GM19463 (cell line): ENCODE measurements around the gene PSMD8.
"Not testable (repeated sequence)": the region's sequence is repeated elsewhere in the genome, so short reads cannot be mapped to it uniquely, and the experiment has no call there.

Experiments
- ATAC-seq: cut with Tn5 transposase; IDR thresholded peaks from one replicate; pipeline ENCODE4 v1.9.1; 2021; ENCODE audit warnings: mild to moderate bottlenecking, moderate library complexity; ENCODE audit not compliant: unreplicated experiment

PSMD8 gene

DNA sequence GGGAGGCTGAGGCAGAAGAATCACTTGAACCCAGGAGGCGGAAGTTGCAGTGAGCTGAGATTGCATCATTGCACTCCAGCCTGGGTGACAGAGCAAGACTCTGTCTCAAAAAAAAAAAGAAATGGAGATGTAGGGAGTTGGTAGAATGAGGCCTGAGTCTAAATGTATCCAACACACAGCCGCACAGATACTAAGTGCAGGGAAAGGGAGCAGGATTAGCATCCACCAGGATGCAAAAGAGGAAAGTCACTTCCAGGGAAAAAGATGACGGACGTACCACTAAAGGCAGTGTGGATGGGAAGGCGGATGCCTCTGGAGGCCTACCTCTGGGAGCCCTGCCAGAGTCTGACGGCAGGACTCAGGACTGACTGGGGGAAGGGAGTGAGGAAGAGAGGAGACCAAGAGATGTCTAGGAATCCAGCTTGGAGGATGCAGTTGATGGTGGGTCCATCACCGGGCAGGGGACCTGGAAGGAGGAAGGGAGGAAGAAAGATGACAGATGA lies 35.3 kb downstream of the PSMD8 start:
- ATAC-seq, result no peak

DNA sequence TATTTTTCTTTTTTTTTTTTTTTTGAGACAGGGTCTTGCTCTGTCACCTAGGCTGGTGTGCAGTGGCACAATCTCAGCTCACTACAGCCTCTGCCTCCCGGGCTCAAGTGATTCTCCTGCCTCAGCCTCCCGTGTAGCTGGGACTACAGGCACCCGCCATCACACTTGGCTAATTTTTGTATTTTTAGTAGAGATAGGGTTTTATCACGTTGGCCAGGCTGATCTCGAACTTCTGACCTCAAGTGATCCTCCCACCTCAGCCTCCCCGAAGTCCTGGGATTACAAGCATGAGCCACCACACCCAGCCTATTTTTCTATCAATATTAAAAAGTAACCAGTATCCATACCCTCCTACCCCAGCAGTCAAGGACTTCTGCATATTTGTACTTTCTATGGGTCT lies 36.0 kb downstream of the PSMD8 start:
- ATAC-seq, result not testable (repeated sequence)

DNA sequence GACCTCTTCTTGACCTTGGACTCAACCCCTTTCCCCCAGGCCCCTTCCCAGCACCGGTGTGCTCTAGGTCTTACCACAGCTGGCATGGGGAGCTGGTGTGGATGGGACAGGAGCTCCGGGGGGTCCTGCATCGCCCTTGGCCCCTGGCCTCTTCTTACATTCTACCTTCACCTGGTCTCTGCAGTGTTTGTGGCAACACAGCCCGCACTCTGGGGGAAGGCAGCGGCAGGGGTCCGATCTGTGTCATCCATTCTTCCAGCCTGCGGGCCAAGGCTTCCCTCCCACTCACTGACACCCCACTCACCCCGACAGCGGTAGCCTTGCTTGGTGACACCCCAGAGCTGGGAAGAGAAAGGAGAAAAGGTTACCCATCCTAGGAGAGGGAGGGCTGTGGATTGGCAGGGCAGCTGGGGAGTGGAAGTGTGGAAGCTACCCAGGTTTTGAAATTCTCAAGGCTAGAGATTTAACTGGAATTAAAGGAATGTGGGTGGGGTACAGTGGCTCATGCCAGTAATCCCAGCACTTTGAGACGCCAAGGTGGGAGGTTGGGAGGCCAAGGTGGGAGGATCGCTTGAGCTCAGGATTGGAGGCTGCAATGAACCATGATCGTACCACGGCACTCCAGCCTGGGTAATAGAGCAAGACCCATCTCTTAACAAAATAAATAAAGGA lies 36.8 kb downstream of the PSMD8 start:
- no peak for ATAC-seq

DNA sequence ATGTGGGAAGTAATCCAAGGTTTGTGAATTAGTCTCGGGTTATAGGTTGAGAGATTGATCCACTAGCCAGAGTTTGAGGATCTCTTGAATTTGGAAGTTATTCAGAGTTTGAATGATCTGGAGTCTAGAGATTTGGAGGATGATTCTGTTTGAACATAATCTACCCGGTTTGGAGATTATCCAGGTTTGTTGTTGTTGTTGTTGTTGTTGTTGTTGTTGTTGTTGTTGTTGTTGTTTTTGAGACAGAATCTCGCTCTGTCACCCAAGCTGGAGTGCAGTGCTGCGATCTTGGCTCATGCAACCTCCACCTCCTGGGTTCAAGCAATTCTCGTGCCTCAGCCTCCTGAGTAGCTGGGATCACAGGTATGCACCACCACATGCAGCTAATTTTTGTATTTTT lies 37.5 kb downstream of the PSMD8 start:
- not testable (repeated sequence) for ATAC-seq

DNA sequence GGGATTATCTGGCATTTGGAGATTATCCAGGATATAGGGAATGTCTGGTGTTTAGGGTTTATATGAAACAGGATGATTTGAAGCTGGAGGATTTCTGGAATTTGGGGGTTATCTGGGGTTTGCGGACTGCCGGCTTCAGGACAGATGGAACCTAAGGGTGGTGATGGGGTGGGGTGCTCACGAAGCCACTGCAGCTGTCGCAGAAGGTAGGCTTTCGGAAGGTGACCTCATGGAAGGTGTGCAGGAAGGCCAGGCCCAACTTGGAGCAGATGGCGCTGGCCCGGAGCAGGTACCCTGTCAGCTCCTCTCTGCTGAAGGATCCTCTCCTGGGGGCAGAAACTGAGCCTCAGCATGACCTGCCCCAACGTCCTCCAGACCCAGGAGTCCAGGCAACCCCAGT lies 38.1 kb downstream of the PSMD8 start:
- no peak for ATAC-seq

DNA sequence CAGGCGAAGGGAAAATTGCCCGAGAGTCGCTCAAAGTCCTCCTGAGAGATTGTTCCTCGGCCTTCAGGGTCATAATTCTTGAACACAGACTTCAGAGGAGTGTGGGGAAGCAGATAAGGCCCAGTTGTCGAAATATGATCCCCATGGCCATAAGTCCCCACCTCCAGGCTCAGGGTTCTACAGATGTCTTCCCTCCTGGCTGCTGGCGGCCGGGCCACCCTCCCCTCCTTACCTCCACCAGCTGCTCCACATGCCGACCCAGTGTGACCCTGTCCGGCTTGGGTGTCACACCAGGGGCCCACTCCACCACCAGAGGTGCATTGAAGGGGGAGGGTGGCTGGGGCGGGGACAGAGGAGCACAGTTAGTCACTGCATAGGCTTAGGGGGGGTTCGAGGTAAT lies 38.6 kb downstream of the PSMD8 start:
- no peak for ATAC-seq

DNA sequence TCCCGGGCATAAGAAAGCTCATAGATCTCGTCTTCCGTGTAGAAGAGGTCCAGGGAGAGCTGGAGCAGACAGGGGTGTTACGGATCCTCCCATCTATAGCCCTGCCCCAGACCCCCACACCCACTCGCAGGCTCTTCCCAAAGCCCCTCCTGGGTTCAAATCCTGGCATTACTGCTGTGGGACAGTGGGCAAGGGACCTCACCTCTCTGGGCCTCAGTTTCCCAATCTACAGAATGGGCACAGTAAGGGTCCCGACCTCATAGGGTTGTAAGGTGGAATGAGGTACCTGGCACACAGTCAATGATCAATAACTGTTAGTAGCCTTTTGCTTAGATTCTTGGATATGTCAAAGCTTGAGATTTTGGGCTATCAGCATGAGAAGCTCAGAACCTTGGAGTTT lies 39.0 kb downstream of the PSMD8 start:
- no peak for ATAC-seq

DNA sequence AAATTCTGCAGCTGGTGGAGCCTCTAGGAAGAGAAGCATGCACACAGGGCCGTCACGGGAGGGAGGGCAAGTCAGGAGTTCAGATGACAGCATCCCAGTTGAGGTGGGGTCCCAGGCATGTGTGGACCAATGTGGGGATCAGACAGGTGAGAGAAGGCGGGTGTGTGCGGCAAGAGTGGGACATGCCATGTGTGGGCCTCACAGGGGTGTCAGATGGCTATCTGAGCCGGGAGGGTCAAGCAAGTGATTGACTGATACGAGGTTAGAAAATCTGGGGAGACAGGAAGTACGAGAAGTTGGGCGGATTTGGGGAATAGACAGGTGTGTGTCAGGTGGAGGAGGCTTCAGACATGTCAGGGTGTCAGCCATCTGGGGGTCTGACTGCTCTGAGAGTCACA lies 42.8 kb downstream of the PSMD8 start:
- no peak for ATAC-seq

DNA sequence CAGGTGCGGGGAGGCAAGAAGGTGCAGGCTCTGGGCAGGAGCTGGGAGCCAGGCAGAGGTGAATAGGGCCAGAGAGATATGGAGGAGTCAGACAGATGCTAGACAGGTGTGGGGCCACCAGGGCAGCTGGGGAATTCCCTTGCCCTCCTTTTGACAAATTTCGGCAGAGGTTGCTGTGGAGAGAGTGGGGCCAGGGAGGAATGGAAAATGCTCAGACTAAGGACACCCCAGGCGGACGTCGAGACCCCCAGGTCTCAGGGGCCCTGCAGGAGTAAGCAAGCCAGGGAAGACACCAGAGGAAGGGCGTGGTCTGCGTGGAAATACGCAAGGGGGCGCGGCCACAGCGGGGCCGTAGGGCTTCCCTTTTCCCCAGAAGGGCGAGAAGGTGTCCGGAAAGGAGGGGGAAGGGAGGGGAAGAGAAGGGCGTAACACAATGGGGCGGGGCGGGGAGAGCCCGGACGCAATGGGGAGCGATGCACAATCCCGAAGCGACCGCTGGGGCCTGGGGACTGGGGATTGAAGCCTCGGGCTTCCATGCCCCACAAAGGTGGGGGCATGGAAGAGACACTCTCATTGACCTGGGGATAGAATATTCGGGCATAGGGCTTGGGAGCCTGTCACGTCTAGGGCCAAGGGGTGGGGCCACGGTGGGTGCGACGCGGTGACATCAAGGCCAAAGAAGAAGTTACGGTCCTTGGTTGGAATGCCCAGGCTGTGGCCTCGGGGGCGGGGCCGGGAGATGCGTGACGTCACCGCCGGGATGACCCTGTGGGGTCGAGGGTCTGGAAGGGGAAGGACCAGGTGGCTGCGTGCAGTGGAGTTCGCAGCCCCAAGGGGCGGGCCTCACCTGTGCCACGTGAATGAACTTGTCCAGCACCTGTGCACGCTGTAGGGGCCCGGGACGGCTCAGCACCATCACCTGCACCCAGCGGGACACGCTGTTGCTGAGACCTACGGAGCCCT lies 43.5 kb downstream of the PSMD8 start:
- no peak for ATAC-seq

DNA sequence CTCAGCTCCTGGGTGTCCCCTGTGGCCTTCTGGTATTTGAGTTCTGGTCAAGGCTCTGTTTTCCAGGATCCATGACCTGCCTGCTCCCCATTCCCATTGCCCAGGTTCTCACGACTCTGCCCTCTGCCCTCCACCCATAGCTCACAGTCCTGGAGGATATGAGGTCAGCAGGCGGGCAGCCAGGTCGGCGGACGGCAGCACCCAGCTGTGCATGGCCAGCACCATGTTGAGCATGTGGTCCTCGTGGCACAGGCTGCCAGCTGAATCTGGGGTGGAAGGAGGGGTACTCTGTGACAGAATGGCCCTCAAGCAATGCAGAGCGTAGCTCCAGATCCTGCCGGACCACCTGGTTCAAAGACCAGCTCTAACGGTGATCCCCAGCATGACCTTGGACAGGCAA lies 46.6 kb downstream of the PSMD8 start:
- ATAC-seq, result no peak

DNA sequence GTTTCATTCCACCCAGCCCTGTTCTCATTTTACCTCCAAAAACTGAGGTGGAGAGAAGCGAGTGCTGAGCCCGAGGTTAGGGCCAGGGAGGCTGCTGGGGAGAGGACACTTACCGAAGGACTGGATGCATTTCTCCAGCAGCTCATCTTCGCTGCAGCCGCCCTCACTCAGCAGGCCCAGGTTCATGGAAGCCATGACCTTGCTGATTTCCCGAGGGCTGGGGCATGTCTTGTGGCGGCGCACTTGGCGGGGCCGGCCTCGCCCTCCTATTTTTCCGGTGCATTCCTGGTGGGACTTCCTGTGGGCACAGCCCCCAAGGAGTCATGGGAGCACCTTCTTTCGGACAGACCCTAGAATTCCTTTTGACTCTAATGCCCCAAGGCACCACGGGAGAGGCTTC lies 47.5 kb downstream of the PSMD8 start:
- ATAC-seq, result no peak

DNA sequence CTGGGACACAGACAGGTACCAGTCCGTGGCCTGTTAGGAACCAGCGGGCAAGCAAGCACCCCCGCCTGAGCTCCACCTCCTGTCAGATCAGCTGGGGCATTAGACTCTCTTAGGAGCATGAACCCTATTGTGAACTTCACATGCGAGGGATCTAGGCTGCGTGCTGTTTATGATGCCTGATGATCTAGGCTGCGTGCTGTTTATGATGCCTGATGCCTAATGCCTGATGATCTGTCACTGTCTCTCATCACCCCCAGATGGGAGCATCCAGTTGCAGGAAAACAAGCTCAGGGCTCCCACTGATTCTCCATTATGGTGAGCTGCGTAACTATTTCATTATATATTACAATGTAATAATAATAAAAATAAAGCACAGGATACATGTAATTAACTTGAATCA lies 48.1 kb downstream of the PSMD8 start:
- ATAC-seq, result no peak

DNA sequence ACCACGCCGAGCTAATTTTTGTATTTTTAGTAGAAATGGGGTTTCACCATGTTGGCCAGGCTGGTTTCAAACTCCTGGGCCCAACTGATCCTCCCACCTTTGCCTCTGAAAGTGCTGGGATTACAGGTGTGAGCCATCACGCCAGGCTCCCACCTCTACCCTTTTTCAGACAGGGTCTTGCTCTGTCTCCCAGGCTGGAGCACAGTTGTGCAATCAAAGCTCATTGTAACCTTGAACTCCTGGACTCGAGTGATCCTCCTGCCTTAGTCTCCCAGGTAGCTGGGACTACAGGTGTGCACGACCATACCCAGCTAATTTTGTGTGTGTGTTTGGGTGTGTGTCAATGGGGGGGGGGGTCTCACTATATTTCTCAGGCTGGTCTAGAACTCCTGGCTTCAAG lies 49.9 kb downstream of the PSMD8 start:
- no peak for ATAC-seq

DNA sequence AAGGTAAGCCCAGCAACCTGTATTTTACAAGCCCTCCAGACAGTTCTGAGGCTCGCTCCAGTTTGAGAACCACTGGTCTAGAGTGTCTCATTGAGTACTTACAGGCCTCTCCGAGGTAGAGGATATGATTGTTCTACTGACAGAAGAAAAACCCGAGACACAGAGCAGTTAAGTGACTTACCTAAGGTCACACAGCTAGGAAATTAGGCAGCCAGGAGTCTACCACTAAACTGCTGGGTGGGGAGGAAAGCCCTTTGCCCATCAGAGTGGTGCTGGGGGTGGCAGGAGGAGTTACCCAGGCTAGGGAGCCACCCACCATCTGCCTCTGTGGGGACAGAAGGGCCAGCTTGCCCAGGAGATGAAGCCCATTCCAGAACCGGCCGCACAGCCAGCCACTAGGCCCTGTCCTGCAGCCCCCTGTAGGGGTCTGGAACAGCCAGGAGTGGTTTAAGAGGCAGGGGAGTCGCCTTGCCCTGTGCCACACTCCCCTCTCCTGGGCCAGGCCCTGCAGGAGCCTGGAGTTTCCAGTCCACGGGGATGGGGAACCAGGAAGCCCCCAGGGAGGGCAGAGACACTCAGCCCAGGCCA lies 50.9 kb downstream of the PSMD8 start:
- no peak for ATAC-seq

DNA sequence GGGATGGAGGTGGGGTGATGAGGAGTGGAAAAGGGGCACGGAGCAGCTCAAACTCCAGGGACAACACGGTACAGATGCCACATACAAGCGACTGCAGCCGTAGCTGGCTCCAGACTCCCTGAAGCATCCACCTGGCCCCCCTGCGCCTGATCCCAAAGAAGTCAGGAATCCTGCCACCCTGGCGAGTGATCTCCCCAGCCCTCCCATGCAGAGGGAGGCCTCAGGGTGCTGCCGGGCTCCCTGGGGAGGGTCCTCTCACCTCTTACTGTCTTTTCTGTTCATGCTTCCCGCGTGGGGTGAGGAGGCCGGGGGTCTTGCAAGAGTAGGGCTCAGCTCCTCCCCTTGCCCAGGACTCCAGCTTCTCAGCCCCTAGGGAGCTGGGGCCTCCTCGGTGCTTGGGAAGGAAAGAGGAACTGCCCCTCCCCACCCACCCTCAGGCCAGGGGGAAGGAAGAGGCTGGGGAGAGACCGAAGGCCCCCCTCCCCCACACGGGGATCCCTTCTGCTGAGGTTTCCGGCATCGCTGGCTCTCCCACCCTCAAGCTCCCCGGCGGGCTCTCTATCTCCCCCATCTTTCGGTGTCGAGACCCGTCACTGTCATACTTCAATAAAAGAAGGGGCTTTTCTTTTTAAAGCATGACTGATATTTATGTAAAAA lies 51.6 kb downstream of the PSMD8 start, which contains the start of gene RASGRP4:
Gene RASGRP4 (minus strand): TSS at position 410 of the 657 bp plus-strand sequence. CDS start 128 bp downstream, at position 282.
- ATAC-seq, result no peak

DNA sequence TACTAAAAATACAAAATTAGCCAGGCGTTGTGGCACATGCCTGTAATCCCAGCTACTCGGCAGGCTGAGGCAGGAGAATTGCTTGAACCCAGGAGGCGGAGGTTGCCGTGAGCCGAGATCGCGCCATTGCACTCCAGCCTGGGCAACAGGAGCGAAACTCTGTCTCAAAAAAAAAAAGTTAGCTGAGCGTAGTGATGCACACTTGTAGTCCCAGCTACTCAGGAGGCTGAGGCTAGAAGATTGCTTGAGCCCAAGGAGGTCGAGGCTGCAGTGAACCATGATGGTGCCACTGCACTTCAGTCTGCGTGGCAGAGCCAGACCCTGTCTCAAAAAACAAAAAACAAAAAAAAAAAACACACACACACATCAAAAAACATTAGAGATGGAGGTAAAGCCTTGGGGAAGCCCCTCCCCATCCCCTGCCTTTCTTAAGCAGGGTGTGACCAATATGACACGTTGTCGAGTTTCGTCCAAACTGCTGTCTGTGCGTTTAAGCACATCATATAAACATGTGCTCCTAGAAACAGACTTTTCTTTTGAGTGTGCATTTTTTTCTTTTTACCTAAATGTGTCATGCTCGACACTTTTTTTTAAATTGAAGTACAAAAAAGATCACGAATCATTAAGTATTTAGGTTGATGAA lies 52.8 kb downstream of the PSMD8 start:
- ATAC-seq, result not testable (repeated sequence)

DNA sequence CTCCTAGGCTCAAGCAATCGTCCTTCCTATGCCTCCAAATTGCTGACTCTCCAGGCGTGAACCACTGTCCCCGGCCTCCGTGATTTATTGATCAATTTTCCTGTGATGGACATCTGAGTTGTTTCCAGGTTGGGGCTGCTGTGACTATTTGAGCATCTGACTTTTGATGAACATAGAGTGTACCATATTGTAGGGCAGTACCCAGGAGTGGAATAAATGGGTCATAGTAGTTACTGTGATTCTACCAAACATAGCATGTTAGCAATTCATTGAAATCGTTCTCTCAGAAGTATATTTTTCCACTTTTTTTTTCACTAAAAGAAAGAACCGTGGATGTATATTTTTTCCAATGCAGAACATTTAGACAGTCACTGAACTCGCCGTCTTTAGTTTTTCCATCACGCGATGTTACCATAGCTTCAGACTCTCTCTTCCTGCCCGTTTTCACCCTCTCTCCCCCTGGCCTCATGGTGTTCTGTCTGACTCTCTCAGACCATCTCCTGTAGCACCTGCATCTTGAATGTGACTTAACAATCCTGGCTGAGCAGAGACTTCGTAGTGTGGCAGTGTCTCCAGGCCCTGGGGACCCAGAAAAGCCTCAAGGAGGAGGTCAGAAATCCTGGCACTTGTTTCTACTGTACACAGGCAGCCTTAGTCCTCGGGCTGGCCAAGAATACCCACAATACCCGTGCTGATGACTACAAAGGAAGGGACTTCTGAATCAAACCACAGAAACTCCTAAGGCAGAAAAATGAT lies 54.9 kb downstream of the PSMD8 start:
- ATAC-seq, result no peak

DNA sequence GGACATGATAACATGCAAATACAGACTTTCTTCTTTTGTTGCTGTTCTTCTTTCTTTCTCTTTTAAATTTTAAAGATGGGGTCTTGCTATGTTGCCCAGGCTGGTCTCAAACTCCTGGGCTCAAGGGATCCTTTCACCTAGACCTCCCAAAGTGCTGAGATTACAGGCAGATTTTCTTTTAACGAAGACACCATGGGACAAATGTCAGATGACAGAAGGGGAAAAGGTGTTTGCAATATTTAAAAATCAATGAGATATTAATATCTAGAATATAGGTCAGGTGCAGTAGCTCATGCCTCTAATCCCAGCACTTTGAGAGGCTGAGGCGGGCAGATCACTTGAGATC lies 55.4 kb downstream of the PSMD8 start:
- no peak for ATAC-seq

DNA sequence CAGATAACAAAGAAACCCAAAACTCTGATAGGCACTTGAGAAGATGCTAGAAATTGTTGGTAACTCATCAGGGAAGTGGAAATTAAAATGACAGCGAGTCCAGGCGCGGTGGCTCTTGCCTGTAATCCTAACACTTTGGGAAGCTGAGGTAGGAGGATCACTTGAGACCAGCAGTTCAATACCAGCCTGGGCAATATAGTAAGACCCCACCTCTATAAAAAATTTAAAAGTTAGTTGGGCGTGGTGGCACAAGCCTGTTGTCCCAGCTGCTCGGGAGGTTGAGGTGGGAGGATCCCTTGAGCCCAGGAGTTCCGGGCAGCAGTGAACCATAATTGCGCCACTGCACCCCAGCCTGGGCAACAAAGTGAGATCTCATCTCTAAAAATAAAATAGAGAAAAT lies 56.6 kb downstream of the PSMD8 start:
- ATAC-seq, result no peak

DNA sequence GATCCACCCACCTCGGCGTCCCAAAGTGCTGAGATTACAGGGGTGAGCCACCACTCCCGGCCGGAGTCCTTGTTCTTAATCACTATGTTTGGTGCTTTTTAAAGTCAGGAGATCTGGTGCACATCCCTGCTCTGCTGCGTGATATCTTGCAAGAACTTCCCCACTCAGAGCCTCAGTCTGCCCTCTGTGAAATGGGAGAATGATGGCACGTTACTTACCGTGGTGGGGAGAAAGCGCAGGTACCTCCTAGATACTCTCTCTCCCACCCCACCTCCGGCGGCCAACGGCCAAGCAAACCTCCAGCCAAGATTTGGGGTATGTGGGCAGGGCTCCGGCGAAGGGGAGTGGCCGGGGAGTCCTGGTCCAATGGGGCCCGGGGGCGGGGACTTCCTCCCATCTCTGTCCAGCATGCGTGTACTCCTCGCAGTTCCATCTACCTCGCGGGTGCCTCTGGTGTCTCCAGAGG lies 58.9 kb downstream of the PSMD8 start, which contains the start of gene RYR1:
Gene RYR1 (plus strand): TSS at position 424 of the 466 bp plus-strand sequence. CDS start 139 bp downstream, outside the sequence.
- no peak for ATAC-seq
